ENCODE results near the gene LHX1.

- TF ChIP-seq CTCF (conservative IDR thresholded peaks at IDR 0.05 in 1 of 2, IDR thresholded peaks at IDR 0.05 in 1 of 2; ENCODE audit: low read depth in 1 of 2, low read length in 2 of 2) = no peak
- no peak for TF ChIP-seq EZH2 (IDR thresholded peaks at IDR 0.05; ENCODE audit: low read length, missing control alignments)
These were observed 26.3 kb upstream of the LHX1 start for GRCh38 chr17:36911001-36911400.

Measured in fibroblast of lung (primary cell).